NCI-H748 treated with DMSO at 0.1 percent for 48 hours (cell line): ENCODE measurements around the gene HNF1A.

Experiments
- DNase-seq: peaks from one replicate; lab custom pipeline; 2025; lab: John Stamatoyannopoulos, UW

Gene HNF1A

DNA sequence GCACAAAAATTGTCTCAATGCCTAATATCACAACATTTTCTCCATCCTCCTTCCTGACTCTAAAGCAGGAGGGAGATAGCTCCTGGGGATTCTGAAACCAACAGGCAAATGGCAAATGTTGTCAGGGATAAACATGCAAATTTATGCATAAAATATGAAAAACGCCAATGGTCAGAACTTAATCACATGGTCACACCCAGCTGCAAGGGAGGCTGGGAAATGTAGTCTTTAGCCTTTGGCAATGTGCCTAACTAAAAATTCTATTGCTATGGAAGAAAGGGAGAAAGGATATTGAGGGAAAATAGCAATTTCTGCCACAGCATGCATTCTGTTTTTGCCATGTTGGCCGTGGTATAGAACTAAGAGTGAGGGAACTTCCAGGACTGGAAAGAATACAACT lies 72.4 kb downstream of the HNF1A start:
- DNase-seq, result no peak
